H1 (cell line): ENCODE data around the gene USH1G. TPM values are rescaled to one million over a fixed set of nuclear protein-coding genes. Genes with fewer than 3 reads are reported as not detected.
A peak's percentile ranks its signal among the peaks of the same experiment; 100 is the strongest.

Source experiments
- CTCF ChIA-PET: fragments of 300-600 bp; sonication (Branson Sonifier 250); formaldehyde crosslinking; loops from one replicate; lab custom pipeline; 2021; ENCODE audit not compliant: partially characterized antibody; lab: Charles Lee
- POLR2A ChIA-PET: fragments of 300-600 bp; sonication (Branson Sonifier 250); formaldehyde crosslinking; loops from one replicate; lab custom pipeline; 2021; ENCODE audit warnings: inconsistent platforms; ENCODE audit not compliant: partially characterized antibody; lab: Charles Lee
- DNase-seq, 2 experiments: peaks; one replicate each; pipeline versions ENCODE4 v3.0.0 to v3.0.0-alpha.2; 2010 to 2022; ENCODE audit warnings: low spot score in 2 of 2, low read depth in 1 of 2, mixed read lengths in 1 of 2
- FAIRE-seq: peaks from 2 replicates; lab custom pipeline; 2011; peaks lifted over from hg19 to GRCh38; lab: Jason Lieb, UNC
- H2AFZ ChIP-seq: 2 replicates; pipeline ENCODE4 v1.8.1; 2012; ENCODE audit warnings: low read length, inconsistent platforms
- H2AK5ac ChIP-seq: 2 replicates; pipeline ENCODE4 v1.6.1; 2013; ENCODE audit warnings: low read depth, low read length
- H2BK120ac ChIP-seq: replicated peaks from 2 replicates; pipeline ENCODE3; 2013; ENCODE audit warnings: low read depth, low read length, inconsistent platforms
- H2BK12ac ChIP-seq: 2 replicates; pipeline ENCODE4 v1.6.1; 2013; ENCODE audit warnings: low read depth, low read length
- H2BK15ac ChIP-seq: 2 replicates; pipeline ENCODE4 v1.6.1; 2013; ENCODE audit warnings: low read length
- H2BK20ac ChIP-seq: 2 replicates; pipeline ENCODE4 v1.6.1; 2013; ENCODE audit warnings: low read length
- H2BK5ac ChIP-seq: 2 replicates; pipeline ENCODE4 v1.6.1; 2013; ENCODE audit warnings: low read depth, low read length
- H3K14ac ChIP-seq: 2 replicates; pipeline ENCODE4 v1.6.1; 2013; ENCODE audit warnings: inconsistent platforms; ENCODE audit not compliant: insufficient read length
- H3K18ac ChIP-seq: 2 replicates; pipeline ENCODE4 v1.6.1; 2013; ENCODE audit warnings: low read length; ENCODE audit errors: extremely low read depth
- H3K23ac ChIP-seq: 2 replicates; pipeline ENCODE4 v1.6.1; 2013; ENCODE audit warnings: inconsistent platforms; ENCODE audit not compliant: insufficient read length
- H3K23me2 ChIP-seq: 2 replicates; pipeline ENCODE4 v1.6.1; 2013; ENCODE audit warnings: low read depth, low read length
- H3K27ac ChIP-seq: 2 replicates; pipeline ENCODE4 v1.6.1; 2011; ENCODE audit warnings: low read depth, low read length, inconsistent platforms
- H3K27me3 ChIP-seq, 4 experiments: replicated peaks in 1 of 4; 1 replicate in 1 of 4; 2 replicates in 3 of 4; pipeline versions ENCODE4 v1.6.1 to v1.8.1; 2011 to 2013; ENCODE audit warnings: low read length in 3 of 4, mild to moderate bottlenecking in 3 of 4, inconsistent platforms in 2 of 4, mixed read lengths in 2 of 4, moderate library complexity in 1 of 4; ENCODE audit not compliant: control insufficient read depth in 3 of 4, insufficient read depth in 3 of 4; ENCODE audit errors: extremely low read depth in 1 of 4
- H3K36me3 ChIP-seq, 4 experiments: 2 replicates each; pipeline versions ENCODE4 v1.6.1 to v1.8.1; 2011 to 2013; ENCODE audit warnings: mild to moderate bottlenecking in 4 of 4, low read length in 3 of 4, moderate library complexity in 2 of 4, control low read depth in 1 of 4, inconsistent platforms in 1 of 4; ENCODE audit not compliant: insufficient read depth in 4 of 4, control insufficient read depth in 2 of 4
- H3K4ac ChIP-seq: replicated peaks from 2 replicates; pipeline ENCODE3; 2013; ENCODE audit warnings: low read length, low read depth, mixed read lengths, inconsistent platforms; ENCODE audit not compliant: insufficient read length
- H3K4me1 ChIP-seq, 4 experiments: replicated peaks in 1 of 4; 1 replicate in 1 of 4; 2 replicates in 3 of 4; pipeline versions ENCODE4 v1.6.1 to v1.8.1; 2011 to 2013; ENCODE audit warnings: low read length in 3 of 4, inconsistent platforms in 2 of 4, mixed read lengths in 1 of 4; ENCODE audit not compliant: insufficient read depth in 4 of 4, control insufficient read depth in 3 of 4
- H3K4me2 ChIP-seq, 2 experiments: 2 replicates each; pipeline versions ENCODE4 v1.6.1 to v1.8.1; 2011 to 2013; ENCODE audit warnings: low read depth in 2 of 2, low read length in 2 of 2, control low read depth in 1 of 2, inconsistent platforms in 1 of 2, mild to moderate bottlenecking in 1 of 2; ENCODE audit not compliant: insufficient read depth in 1 of 2
- H3K4me3 ChIP-seq, 4 experiments: fragments of 200-600, 300-600 bp in 1 of 4; sonication (generic), shearing (Covaris generic), sonication (Bioruptor Twin) in 1 of 4; 2 replicates each; pipeline versions ENCODE4 v1.5.1 to v1.8.1; 2011 to 2016; ENCODE audit warnings: low read length in 4 of 4, low read depth in 3 of 4, control low read depth in 2 of 4, inconsistent platforms in 2 of 4, mild to moderate bottlenecking in 2 of 4, mixed read lengths in 1 of 4, moderate library complexity in 1 of 4; ENCODE audit not compliant: insufficient read depth in 2 of 4; ENCODE audit errors: extremely low read depth in 1 of 4
- H3K56ac ChIP-seq: replicated peaks from 2 replicates; pipeline ENCODE3; 2013; ENCODE audit warnings: low read depth, mild to moderate bottlenecking, mixed read lengths, low read length, inconsistent platforms; ENCODE audit not compliant: insufficient read length
- H3K79me1 ChIP-seq: 2 replicates; pipeline ENCODE4 v1.6.1; 2013; ENCODE audit warnings: low read depth, low read length, control low read depth
- H3K79me2 ChIP-seq, 2 experiments: 2 replicates each; pipeline versions ENCODE4 v1.6.1 to v1.8.1; 2012 to 2013; ENCODE audit warnings: low read length in 2 of 2, mild to moderate bottlenecking in 2 of 2, inconsistent platforms in 1 of 2; ENCODE audit not compliant: insufficient read depth in 2 of 2, control insufficient read depth in 1 of 2
- H3K9ac ChIP-seq, 4 experiments: replicated peaks in 1 of 4; 1 replicate in 1 of 4; 2 replicates in 3 of 4; pipeline versions ENCODE4 v1.6.1 to v1.8.1; 2011 to 2013; ENCODE audit warnings: low read depth in 3 of 4, low read length in 3 of 4, control low read depth in 2 of 4, mild to moderate bottlenecking in 2 of 4, moderate library complexity in 2 of 4, inconsistent platforms in 1 of 4; ENCODE audit errors: extremely low read depth in 1 of 4
- H3K9me3 ChIP-seq, 2 experiments: 2 replicates each; pipeline versions ENCODE4 v1.6.1 to v1.8.1; 2012 to 2013; ENCODE audit warnings: mild to moderate bottlenecking in 2 of 2, moderate library complexity in 2 of 2, control low read depth in 1 of 2, inconsistent platforms in 1 of 2, low read depth in 1 of 2, low read length in 1 of 2, mixed read lengths in 1 of 2; ENCODE audit not compliant: insufficient read depth in 2 of 2
- H4K20me1 ChIP-seq, 2 experiments: replicated peaks in 1 of 2; 2 replicates each; pipeline versions ENCODE3 to v1.8.1; 2011 to 2013; ENCODE audit warnings: inconsistent platforms in 2 of 2, low read length in 2 of 2, mild to moderate bottlenecking in 1 of 2; ENCODE audit not compliant: insufficient read depth in 2 of 2, control insufficient read depth in 1 of 2
- H4K5ac ChIP-seq: 2 replicates; pipeline ENCODE4 v1.6.1; 2013; ENCODE audit warnings: low read length, low read depth, mixed read lengths, inconsistent platforms; ENCODE audit not compliant: insufficient read length
- H4K8ac ChIP-seq: 2 replicates; pipeline ENCODE4 v1.8.0; 2013; ENCODE audit warnings: mild to moderate bottlenecking, moderate library complexity, low read length, inconsistent platforms; ENCODE audit not compliant: insufficient read depth; ENCODE audit errors: extremely low read depth
- H4K91ac ChIP-seq: replicated peaks from 2 replicates; pipeline ENCODE3; 2013; ENCODE audit warnings: low read length, mixed read lengths, inconsistent platforms; ENCODE audit not compliant: insufficient read length
- CBX8 ChIP-seq: fragments of 300-800, 300-1000 bp; sonication (generic); IDR thresholded peaks from 2 replicates; pipeline ENCODE4 v1.7.1; 2016; ENCODE audit warnings: low read depth, low read length, borderline replicate concordance
- WGBS, 2 experiments: shearing (Covaris generic) in 1 of 2; methylation state at CpG; one replicate each; pipeline versions ENCODE4 v1.1.6 to v1.1.7; 2013 to 2015; ENCODE audit warnings: low lambda C conversion rate in 2 of 2, mixed read lengths in 2 of 2, inconsistent platforms in 1 of 2, low coverage in 1 of 2, missing lambda C conversion rate in 1 of 2; ENCODE audit not compliant: insufficient replicate concordance in 2 of 2, insufficient coverage in 1 of 2, insufficient read length in 1 of 2; ENCODE audit errors: extremely low coverage in 1 of 2, missing lambda C conversion rate in 1 of 2; 5-methylcytosine and 5-hydroxymethylcytosine counted together
- polyA plus RNA-seq, 7 experiments: library from polyadenylated mRNA; depleted of rRNA in 3 of 7; stranded (reverse) in 5 of 7; unstranded in 2 of 7; fragments of >200 nt in 5 of 7; fragments of 200-250 nt in 2 of 7; gene quantifications; 1 replicate in 5 of 7; 2 replicates in 1 of 7; 4 replicates in 1 of 7; pipeline versions ENCODE4 v1.2.1 to v1.2.3, GENCODE V29; 2011 to 2013; ENCODE audit warnings: missing spikeins in 2 of 7, mixed read lengths in 2 of 7
- total RNA-seq: library from RNA; stranded (reverse); fragmentation: NEBNext Ultra II Directional; extraction: Animal tissue kit (Norgen Biotek cat#: 25700); gene quantifications from 2 replicates; pipeline ENCODE4 v1.2.1, GENCODE V29; 2021
- TF ChIP-seq, protein P1 (sequence below), 3 experiments: IDR thresholded peaks; 1 replicate in 2 of 3; 2 replicates in 1 of 3; pipeline versions ENCODE4 v1.5.1 to v1.6.1; 2011; ENCODE audit warnings: low read length in 3 of 3, mild to moderate bottlenecking in 3 of 3, inconsistent platforms in 2 of 3, low read depth in 1 of 3, moderate library complexity in 1 of 3; ENCODE audit not compliant: insufficient read depth in 1 of 3; ENCODE audit errors: control extremely low read depth in 1 of 3

USH1G gene
- total and polyA plus RNA-seq, 2 of the 8 experiments (the other 6 are each of a cell fraction or from before 2014, with no cell fraction given) = 1.6 to 4.3 TPM

DNA sequence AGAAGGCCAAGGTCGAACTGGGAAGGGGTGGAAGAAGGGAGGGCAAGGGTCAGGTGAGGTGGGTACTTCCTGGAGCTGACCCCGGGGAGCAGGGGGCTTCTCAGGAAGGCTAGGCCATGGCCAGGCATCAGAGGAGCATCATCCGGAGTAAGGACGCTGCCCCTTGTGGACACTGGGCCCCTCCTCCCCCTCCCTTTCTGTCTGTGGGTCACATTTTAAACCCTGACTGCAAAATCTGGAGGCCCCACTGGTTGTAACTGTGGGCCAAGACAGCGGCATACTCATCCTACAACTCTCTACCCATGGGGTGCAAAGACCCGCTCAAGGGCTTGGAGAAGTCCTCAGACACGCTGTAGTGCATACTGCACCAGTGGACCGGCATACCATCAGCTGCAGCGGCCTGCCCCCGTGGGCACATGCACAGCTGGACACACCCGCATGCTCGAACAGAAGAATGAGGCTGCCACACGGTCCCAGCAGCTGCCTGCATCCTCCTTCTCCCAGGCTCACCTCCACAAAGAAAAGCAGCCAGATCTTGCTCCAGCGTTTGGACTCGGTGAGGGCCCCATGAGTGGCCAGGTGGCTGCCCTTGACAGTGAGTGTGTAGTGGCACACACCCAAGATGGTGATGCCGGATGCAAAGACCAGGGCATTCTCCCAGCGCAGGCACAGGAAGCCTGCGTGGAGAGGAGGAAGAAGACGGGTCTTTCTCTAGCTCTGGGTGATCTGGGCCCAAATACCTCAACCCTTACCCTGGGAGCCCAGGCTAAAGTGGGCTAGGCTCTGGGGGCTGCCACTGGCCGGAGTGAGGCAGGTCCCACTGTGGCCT, 30.8 kb downstream of the USH1G start:
- H3K18ac ChIP-seq = no peak overlapping the region
- no peak overlapping the region for H3K4ac ChIP-seq
- H4K8ac ChIP-seq = no peak overlapping the region
- peaks cover 0 to 2% of the 10 kb centered on the region in 2 experiments for H4K20me1 ChIP-seq
- CTCF ChIA-PET = interaction anchor here (0.7 to 3.4 kb wide), 6 partner anchors 11 to 147 kb away, joined by 3 to 12 read pairs (median 4); no protein-coding TSS in a partner anchor
- H2AFZ ChIP-seq = no peak overlapping the region
- no peak overlapping the region for H3K27ac ChIP-seq
- H3K14ac ChIP-seq = no peak overlapping the region
- no peak overlapping the region for H2BK120ac ChIP-seq
- H3K23me2 ChIP-seq = peaks cover 13% of the 10 kb centered on the region
- no peak overlapping the region for H3K56ac ChIP-seq
- H2BK20ac ChIP-seq = no peak overlapping the region
- H2AK5ac ChIP-seq = no peak overlapping the region
- no peaks in the 10 kb centered on the region for H3K36me3 ChIP-seq
- POLR2A ChIA-PET = interaction anchor here (1.1 to 1.8 kb wide), 5 partner anchors 14 to 120 kb away, joined by 3 to 5 read pairs (median 4); partner anchors contain the start of gene MRPL58
- DNase-seq (no peak), FAIRE-seq (no peak)
- no peak overlapping the region for H2BK5ac ChIP-seq
- H2BK12ac ChIP-seq = peak overlapping the region; percentile 39; the same call in 1 of the 2 replicates
- no peak overlapping the region for H3K9ac ChIP-seq
- H3K4me1 ChIP-seq = peaks cover 0 to 10% (median 4%) of the 10 kb centered on the region in 4 experiments; a peak in 4 of 7 replicates
- WGBS, 2 experiments = 76% methylated on average over 19 of the region's 20 CpGs; no CpG with 5 or more reads in 1 of the 2 experiments
- 0 out of 8 replicates have a peak overlapping the region, but pooled peaks of 1 of the 4 experiments have one; percentile 75 for H3K4me3 ChIP-seq
- H3K23ac ChIP-seq = no peak overlapping the region
- H3K79me2 ChIP-seq = no peaks in the 10 kb centered on the region
- H4K91ac ChIP-seq = no peak overlapping the region
- TF ChIP-seq, protein P1, sequence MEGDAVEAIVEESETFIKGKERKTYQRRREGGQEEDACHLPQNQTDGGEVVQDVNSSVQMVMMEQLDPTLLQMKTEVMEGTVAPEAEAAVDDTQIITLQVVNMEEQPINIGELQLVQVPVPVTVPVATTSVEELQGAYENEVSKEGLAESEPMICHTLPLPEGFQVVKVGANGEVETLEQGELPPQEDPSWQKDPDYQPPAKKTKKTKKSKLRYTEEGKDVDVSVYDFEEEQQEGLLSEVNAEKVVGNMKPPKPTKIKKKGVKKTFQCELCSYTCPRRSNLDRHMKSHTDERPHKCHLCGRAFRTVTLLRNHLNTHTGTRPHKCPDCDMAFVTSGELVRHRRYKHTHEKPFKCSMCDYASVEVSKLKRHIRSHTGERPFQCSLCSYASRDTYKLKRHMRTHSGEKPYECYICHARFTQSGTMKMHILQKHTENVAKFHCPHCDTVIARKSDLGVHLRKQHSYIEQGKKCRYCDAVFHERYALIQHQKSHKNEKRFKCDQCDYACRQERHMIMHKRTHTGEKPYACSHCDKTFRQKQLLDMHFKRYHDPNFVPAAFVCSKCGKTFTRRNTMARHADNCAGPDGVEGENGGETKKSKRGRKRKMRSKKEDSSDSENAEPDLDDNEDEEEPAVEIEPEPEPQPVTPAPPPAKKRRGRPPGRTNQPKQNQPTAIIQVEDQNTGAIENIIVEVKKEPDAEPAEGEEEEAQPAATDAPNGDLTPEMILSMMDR (IDR thresholded peaks at IDR 0.05; ENCODE audit: control extremely low read depth in 1 of 3, insufficient read depth in 1 of 3, low read depth in 1 of 3, low read length in 3 of 3) = peak in 2 of 3 experiments; percentile 6 to 30; a peak in 2 of 4 replicates
- TF ChIP-seq CBX8 = no peak
- H2BK15ac ChIP-seq = 0 out of 2 replicates have a peak overlapping the region, but pooled peaks have one; percentile 29
- peak overlapping the region; percentile 72 to 99; a peak in 3 of 4 replicates for H3K4me2 ChIP-seq
- no peaks in the 10 kb centered on the region for H3K79me1 ChIP-seq
- no peak overlapping the region for H4K5ac ChIP-seq
- H3K9me3 ChIP-seq = no peaks in the 10 kb centered on the region
- H3K27me3 ChIP-seq = peaks cover 16 to 43% (median 37%) of the 10 kb centered on the region in 4 experiments; a peak in 6 of 7 replicates
